GM21619 (cell line): Measurements from ENCODE around the gene SMAD2.
"Not testable (repeated sequence)": the region's sequence is repeated elsewhere in the genome, so short reads cannot be mapped to it uniquely, and the experiment has no call there.

Experiments used
- ATAC-seq: cut with Tn5 transposase; IDR thresholded peaks from one replicate; pipeline ENCODE4 v1.9.1; 2021; ENCODE audit not compliant: unreplicated experiment

SMAD2 gene

DNA sequence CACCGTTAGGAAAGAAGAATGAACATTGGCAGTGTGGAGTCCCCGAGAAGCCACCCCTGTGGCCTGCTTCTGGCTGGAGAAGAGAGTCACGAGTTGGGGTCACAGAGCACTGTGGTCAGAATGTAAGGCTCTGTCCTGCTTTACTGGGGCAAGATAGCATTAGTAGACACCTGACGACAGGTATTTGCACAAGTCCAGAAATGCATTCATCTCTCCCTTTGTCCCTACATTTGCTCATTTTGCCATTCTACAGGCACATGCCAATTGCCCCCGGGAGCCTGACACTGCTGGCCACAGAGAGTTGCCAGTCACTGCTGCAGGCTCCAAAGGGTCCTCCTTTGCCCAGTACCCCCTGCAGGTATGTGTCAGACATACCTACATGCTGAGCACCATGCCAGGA lies 133.3 kb downstream of the SMAD2 start:
- ATAC-seq = no peak

DNA sequence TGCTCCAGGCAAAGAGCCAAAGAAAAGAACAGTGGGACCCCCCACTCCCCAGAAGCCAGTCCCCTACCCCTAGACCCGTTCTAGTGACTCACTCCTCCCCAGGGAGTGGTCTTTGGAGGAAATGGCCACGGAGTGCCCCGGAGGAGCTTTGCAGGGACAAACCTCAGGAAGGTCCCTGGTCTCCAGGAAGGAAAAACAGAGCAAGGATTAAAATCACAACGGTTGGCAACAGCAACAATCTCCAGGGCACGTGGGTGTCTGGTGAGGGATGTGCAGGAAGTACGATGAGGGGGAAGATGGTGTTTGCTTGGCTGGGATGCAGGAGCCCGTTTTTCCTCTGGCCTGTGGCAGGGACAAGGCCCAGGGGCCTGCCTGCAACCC lies 135.0 kb downstream of the SMAD2 start:
- ATAC-seq = no peak

DNA sequence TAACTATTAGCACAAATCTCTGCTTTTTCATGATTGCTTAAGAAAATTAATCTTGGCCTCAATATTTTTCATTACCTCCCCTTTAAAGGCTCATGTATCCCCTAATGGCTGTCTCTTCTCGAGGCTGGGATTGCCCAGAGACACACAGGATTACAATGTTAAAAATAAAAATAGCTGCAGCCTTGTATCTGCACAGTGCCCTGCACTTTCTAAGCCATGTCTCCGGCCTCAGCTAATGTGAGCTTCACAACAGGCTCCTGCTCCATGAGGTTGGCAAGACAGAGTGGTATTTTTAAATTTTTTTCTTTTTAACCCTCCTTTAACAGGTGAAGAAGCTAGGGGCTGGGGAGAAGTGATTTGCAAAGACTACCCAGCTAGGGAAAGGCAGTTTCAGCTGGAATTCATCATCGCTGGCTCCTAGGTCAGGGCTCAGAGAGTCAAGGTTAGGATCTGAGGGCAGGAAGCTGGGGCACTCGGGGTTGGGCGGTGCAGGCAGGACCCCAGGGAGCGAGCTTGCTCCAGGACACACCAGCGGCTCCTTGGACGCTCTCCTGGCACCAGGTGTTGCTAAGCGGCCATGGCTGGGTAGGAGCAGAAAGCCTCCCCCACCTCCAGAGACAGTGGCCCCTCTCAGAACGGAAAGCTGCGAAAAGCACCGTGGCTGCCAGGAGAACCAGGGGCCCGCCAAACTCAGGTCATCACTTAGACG lies 135.6 kb downstream of the SMAD2 start:
- no peak for ATAC-seq

- no peak for ATAC-seq
Observed at GRCh38 chr18:47793609-47794008, 136.8 kb downstream of the SMAD2 start.

DNA sequence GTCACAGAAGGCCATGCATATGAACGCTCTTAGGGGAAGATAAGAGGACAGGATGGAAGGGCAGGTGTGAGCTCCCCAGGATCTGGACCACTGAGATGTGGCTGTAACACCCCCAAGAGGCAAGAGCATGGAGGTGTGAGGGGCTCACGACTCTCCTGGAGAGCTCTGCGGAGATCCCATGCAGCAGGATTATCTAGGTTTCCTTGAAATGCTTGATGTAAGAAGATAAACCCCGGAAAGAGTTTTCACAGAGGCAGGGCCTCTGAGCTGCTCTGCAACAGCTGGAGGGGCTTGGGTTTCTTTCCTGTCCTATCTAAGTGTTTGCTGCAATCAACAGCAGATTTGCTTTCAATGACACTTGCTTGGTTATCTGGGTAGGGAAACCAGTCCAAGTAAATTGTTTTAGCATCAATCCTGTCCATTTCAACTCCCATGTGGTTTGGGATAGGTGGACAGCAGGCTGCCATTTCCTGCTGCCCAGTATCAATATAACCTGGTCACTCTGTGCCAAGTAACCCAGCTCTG lies 138.9 kb downstream of the SMAD2 start:
- no peak for ATAC-seq

DNA sequence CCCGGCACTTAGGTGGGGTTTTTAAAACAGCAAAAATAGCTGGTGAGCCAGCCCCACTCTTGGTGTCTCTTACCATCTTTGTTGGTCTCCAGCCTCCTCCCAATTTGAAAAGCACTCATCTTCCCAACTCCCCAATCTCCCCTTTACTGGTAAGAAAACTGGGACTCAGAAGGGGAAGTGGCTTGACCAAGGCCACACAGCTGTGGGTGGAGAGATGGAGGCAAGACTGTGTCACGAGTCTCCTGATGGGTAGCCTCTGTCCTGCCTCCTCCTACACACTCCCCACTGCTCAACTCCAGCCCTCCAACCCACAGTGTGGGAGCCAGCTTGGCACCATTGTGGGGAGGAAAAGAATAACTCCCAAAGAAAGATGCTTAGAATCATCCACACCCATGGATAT lies 140.4 kb downstream of the SMAD2 start:
- ATAC-seq = no peak

DNA sequence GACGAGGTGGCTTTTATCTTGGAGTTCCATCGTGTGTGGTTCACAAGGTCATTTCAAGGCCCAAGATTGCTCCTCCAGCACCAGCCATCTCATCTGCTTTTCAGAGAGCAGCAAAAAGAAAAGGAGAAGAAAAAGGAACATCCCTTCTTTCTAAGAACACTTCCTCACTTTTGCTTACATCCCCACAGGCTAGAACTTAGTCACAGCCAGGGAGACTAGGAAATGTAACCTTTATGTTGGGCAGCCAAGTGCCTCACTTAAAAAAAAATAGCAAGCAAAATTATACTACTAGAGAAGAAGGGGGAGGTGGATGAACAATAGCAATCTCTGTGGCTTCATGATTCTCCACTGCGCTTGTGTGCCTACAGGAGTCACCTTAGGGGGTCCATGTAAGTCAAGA lies 141.8 kb downstream of the SMAD2 start:
- no peak for ATAC-seq

- ATAC-seq = no peak
Observed at GRCh38 chr18:47781561-47781960, 148.9 kb downstream of the SMAD2 start.

GRCh38 chr18:47780011-47780725 lies 150.3 kb downstream of the SMAD2 start:
- no peak for ATAC-seq

- no peak for ATAC-seq
Observed at GRCh38 chr18:47779381-47779780, 151.1 kb downstream of the SMAD2 start.

DNA sequence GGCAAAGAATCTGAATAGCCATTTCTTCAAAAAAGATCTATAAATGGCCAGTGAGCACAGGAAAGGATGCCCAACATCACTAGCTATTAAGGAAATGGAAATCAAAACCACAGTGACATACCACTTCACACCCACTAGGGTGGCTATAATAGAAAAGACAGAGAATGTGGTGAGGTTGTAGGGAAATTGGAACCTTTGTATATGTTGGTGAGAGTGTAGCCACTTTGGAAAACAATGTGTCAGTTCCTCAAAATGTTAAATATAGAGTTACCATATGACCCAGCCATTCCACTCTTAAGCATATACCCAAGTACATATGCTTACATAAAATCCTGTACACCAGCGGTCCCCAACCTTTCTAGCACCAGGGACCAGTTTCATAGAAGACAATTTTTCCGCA lies 152.8 kb downstream of the SMAD2 start:
- no peak for ATAC-seq

DNA sequence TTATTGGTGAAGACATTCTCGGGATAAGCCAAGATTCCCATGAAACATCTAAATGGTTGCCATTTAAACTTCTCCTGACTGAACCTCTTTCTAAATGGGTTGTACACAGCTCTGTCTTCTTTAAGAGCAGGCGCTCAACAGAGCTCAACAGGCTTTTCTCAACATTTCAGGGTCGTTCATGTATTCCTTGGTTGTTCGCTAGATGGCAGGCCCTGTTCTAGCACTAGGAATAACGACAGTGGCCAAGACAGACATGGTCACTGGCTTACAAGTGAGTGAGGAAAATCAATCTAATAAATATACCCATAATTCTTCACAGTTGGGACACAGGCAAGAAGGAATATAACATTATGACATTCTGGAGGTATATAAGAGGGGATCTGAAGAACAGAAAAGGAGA lies 154.5 kb downstream of the SMAD2 start:
- ATAC-seq = no peak

DNA sequence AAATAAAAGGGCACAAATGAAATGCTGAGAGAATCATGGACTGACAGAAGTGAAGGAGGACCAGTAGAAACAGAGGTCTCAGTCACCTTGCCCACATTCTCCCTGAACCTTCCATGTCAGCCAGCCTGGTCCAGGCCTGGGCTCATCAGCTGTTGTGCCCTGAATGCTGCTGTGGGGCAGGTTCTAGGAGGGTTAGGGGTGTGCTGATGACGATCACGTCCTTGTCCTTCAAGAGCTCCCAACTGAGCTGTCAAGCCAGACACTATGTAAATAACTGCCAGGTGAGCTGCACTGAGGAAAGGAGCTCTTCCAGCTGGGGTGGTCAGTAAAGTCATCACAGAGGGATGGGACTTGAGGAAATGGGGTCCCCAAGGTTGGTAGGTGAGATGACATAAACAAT lies 156.5 kb downstream of the SMAD2 start:
- no peak for ATAC-seq

DNA sequence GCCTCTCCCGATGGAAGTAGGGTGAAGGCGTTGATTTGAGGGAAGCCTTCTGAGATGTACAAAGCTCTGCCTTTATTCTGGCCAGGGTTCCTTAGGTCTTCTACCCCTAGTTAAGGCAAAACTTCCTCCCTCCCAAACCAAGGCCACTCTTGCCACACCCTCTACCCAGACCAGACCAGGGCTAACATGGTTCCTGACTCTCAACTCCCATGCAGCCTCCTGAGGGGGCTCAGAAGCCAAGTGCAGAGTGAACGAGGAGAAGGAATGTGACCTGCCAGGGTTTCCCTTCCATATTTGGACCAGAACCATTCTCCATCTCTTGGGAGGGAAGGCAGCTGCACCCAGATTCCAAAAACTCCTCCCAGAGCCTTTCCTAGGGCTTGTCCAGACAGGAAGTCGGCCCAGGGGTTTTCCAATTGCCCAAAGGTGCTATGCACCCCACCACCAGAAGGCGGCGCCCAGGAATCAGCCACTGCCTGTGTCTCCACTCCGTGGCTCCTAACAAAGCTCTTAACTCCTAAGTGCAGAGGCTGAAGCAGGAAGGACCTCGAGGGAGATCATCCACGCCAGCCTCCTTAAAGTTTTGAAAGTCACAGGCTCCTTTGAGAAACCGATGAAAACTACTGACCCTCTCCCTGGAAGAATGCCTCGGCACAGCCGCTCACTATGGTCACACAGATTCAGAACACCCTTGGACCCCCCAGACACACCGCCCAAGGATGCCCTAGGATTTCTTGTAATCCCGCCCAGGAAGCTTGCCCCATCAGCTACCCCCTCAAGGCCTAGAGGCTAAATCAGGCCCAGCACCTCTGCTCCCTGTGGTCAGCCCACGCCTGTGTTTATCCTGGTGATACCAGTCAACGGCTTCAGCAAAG lies 157.8 kb downstream of the SMAD2 start:
- ATAC-seq = no peak

- no peak for ATAC-seq
Observed at GRCh38 chr18:47771922-47772321, 158.5 kb downstream of the SMAD2 start.

GRCh38 chr18:47767699-47768098 lies 162.8 kb downstream of the SMAD2 start:
- no peak for ATAC-seq

DNA sequence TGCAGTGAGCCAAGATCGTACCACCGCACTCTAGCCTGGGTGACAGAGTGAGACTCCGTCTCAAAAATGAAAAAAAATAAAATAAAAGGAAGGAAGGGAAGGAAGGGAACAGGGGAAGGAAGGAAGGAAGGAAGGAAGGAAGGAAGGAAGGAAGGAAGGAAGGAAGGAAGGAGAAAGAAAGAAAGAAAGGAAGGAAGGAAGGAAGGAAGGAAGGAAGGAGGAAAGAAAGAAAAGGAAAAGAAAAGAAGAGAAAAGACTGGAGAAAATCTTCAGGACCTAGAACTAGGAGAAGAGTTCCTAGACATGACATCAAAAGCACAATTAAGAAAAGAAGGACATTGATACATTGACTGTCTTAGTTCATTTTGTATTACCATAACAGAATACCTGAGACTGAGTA lies 163.3 kb downstream of the SMAD2 start:
- ATAC-seq = not testable (repeated sequence)
